Neural crest cell (in vitro differentiated cells): Measurements from ENCODE around the gene TNK2. TPM values are rescaled to one million over a fixed set of nuclear protein-coding genes. Genes with fewer than 3 reads are reported as not detected.
"Not testable (repeated sequence)": the region's sequence is repeated elsewhere in the genome, so short reads cannot be mapped to it uniquely, and the experiment has no call there.

Source experiments
- DNase-seq: peaks from one replicate; pipeline ENCODE4 v3.0.0; 2021; ENCODE audit warnings: low read depth, mixed read lengths, low spot score
- H3K27ac Mint-ChIP-seq: one replicate; pipeline ENCODE4 v1.8.0; 2021; ENCODE audit warnings: mild to moderate bottlenecking, mixed read lengths; ENCODE audit not compliant: unreplicated experiment
- H3K27me3 Mint-ChIP-seq: 2 replicates; pipeline ENCODE4 v1.8.0; 2021; ENCODE audit warnings: low read depth, mild to moderate bottlenecking, mixed read lengths
- H3K36me3 Mint-ChIP-seq: 2 replicates; pipeline ENCODE4 v1.8.0; 2021; ENCODE audit warnings: low read depth, mild to moderate bottlenecking, mixed read lengths
- H3K4me1 Mint-ChIP-seq: 2 replicates; pipeline ENCODE4 v1.8.0; 2021; ENCODE audit warnings: mixed read lengths
- H3K4me3 Mint-ChIP-seq: one replicate; pipeline ENCODE4 v1.8.0; 2021; ENCODE audit warnings: mild to moderate bottlenecking, mixed read lengths
- H3K9me3 Mint-ChIP-seq: 2 replicates; pipeline ENCODE4 v1.8.0; 2021; ENCODE audit warnings: mixed read lengths
- total RNA-seq: library from RNA; stranded (reverse); gene quantifications from 2 replicates; pipeline ENCODE4 v1.2.1, GENCODE V29; 2021
- TF ChIP-seq, protein P1 (sequence below): fragments of 200-600 bp; sonication (generic); conservative IDR thresholded peaks from 2 replicates; pipeline ENCODE4 v1.5.0; 2021; ENCODE audit warnings: antibody characterized with exemption, mild to moderate bottlenecking

The TNK2 gene
- total RNA-seq, 1 donor from 2014 or later: 54.9 TPM

DNA sequence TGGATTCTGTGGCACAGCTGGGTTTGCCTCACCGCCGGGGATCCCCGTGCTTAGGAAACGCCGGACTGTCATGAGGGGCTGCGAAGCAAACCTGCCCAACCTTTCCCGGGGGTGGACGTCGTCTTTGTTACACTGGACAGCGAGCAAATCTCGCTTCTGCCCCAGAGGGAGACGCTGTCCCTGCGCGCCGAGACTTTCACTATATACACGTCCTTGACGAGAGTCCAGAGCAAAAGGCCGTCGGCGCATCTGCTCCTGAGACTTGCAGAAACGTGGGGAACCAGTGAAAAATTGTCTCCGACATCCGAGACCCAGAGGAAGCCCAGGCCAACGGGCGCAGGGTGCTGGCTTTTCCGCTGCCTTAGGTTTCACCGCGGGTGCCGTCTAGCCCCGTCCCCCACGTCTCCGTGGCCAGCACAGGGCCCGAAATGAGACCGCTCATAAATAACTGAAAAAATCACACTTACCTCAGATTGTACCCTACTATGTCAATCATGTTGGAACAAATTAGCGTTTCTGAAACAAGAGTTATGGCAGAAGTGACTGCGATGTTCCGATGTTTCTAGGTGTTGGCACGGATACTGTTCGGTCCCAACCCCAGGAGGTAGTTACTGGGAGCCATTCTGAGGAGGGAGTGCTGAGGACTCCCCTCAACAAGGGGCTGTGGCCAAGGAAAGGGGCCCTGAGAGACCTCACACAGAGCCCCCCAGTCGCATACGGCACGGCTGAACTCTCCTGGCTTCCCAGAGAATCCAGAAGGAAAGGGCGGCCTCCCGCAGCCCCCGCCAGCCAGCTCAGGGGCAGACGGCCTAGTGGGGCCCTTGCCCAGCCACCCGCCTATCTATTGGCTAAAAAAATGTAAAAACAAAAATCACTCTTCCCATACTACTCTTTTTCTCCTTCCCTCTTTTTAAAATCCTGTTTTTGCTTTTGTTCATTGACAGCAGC lies 82.2 kb downstream of the TNK2 start:
- H3K4me1 Mint-ChIP-seq: no peaks in the 10 kb centered on the region
- no peaks in the 10 kb centered on the region for H3K36me3 Mint-ChIP-seq
- no peak overlapping the region for H3K4me3 Mint-ChIP-seq
- DNase-seq: no peak
- H3K27me3 Mint-ChIP-seq: no peaks in the 10 kb centered on the region
- TF ChIP-seq, protein P1, sequence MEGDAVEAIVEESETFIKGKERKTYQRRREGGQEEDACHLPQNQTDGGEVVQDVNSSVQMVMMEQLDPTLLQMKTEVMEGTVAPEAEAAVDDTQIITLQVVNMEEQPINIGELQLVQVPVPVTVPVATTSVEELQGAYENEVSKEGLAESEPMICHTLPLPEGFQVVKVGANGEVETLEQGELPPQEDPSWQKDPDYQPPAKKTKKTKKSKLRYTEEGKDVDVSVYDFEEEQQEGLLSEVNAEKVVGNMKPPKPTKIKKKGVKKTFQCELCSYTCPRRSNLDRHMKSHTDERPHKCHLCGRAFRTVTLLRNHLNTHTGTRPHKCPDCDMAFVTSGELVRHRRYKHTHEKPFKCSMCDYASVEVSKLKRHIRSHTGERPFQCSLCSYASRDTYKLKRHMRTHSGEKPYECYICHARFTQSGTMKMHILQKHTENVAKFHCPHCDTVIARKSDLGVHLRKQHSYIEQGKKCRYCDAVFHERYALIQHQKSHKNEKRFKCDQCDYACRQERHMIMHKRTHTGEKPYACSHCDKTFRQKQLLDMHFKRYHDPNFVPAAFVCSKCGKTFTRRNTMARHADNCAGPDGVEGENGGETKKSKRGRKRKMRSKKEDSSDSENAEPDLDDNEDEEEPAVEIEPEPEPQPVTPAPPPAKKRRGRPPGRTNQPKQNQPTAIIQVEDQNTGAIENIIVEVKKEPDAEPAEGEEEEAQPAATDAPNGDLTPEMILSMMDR: no peak
- H3K27ac Mint-ChIP-seq: peak overlapping the region; percentile 81
- H3K9me3 Mint-ChIP-seq: no peaks in the 10 kb centered on the region

DNA sequence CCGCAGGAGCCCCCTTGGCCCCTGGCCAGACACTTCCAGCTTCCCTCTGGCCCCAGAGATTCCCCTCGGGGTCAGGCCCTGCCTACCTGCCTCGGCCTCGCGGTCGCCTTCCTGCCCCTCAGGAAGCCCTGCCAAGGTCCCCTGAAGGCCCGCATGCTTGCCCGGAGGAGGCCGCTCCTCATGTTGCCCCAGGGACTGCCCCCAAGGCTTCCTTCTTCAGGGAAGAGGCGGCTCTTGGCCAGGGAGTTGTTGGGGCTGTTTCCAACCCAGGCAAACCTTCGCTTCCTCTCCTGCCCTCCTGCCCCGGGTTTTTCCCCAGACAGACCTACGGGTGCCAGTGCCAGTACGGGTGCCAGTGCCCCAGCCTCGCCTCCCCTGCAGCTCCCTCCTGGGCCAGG lies 83.2 kb downstream of the TNK2 start:
- Mint-ChIP-seq H3K27me3 (no peaks in the 10 kb centered on the region), H3K27ac (peak overlapping the region; percentile 81), H3K4me1 (no peaks in the 10 kb centered on the region), H3K4me3 (no peak overlapping the region), H3K9me3 (no peaks in the 10 kb centered on the region), H3K36me3 (no peaks in the 10 kb centered on the region)
- TF ChIP-seq, protein P1: no peak
- no peak for DNase-seq

- H3K27ac Mint-ChIP-seq: peak overlapping the region; percentile 57
- H3K4me3 Mint-ChIP-seq, H3K36me3 Mint-ChIP-seq, H3K4me1 Mint-ChIP-seq, DNase-seq, H3K27me3 Mint-ChIP-seq, H3K9me3 Mint-ChIP-seq: not testable (repeated sequence)
Measured at GRCh38 chr3:195824425-195825190, 83.7 kb downstream of the TNK2 start.

GRCh38 chr3:195823999-195824398 lies 84.4 kb downstream of the TNK2 start:
- no peak for DNase-seq
- no peaks in the 10 kb centered on the region for H3K9me3 Mint-ChIP-seq
- TF ChIP-seq, protein P1: no peak
- no peaks in the 10 kb centered on the region for H3K4me1 Mint-ChIP-seq
- no peaks in the 10 kb centered on the region for H3K27me3 Mint-ChIP-seq
- no peak overlapping the region for H3K4me3 Mint-ChIP-seq
- no peak overlapping the region for H3K27ac Mint-ChIP-seq
- no peaks in the 10 kb centered on the region for H3K36me3 Mint-ChIP-seq

- Mint-ChIP-seq H3K9me3 (no peaks in the 10 kb centered on the region), H3K36me3 (no peaks in the 10 kb centered on the region), H3K4me1 (no peaks in the 10 kb centered on the region), H3K4me3 (no peak overlapping the region), H3K27me3 (no peaks in the 10 kb centered on the region), H3K27ac (no peak overlapping the region)
- no peak for DNase-seq
- TF ChIP-seq, protein P1: no peak
Measured at GRCh38 chr3:195823280-195823679, 85.1 kb downstream of the TNK2 start.
